Calu3 (cell line): ENCODE measurements around the gene ELL2. TPM values are rescaled to one million over a fixed set of nuclear protein-coding genes. Genes with fewer than 3 reads are reported as not detected.

Experiments used
- BruUV-seq: library from RNA; stranded (reverse); fragments of 400-500 nt; replicated peaks from 2 replicates; lab custom pipeline; 2021; lab: Mats Ljungman, UMichigan
- CTCF ChIA-PET: fragments of 300-600 bp; sonication (Branson Sonifier 250); formaldehyde crosslinking; loops from one replicate; lab custom pipeline; 2022; ENCODE audit warnings: antibody characterized with exemption; lab: Charles Lee
- DNase-seq: peaks from one replicate; pipeline ENCODE4 v3.0.0; 2022
- H3K27ac Mint-ChIP-seq: one replicate; pipeline ENCODE4 v1.8.0; 2022; ENCODE audit warnings: mixed read lengths; ENCODE audit not compliant: unreplicated experiment
- H3K27me3 Mint-ChIP-seq: one replicate; pipeline ENCODE4 v1.8.0; 2022; ENCODE audit warnings: mixed read lengths; ENCODE audit not compliant: unreplicated experiment
- H3K36me3 Mint-ChIP-seq: one replicate; pipeline ENCODE4 v1.8.0; 2022; ENCODE audit warnings: mild to moderate bottlenecking, moderate library complexity, mixed read lengths; ENCODE audit not compliant: insufficient read depth, unreplicated experiment
- H3K4me1 Mint-ChIP-seq: one replicate; pipeline ENCODE4 v1.8.0; 2022; ENCODE audit warnings: mild to moderate bottlenecking, low read depth, mixed read lengths; ENCODE audit not compliant: unreplicated experiment
- H3K4me3 Mint-ChIP-seq: one replicate; pipeline ENCODE4 v1.8.0; 2022; ENCODE audit warnings: mild to moderate bottlenecking, low read depth, moderate library complexity, mixed read lengths; ENCODE audit not compliant: unreplicated experiment
- H3K9me3 Mint-ChIP-seq: one replicate; pipeline ENCODE4 v1.8.0; 2022; ENCODE audit warnings: low read depth, mixed read lengths; ENCODE audit not compliant: unreplicated experiment
- intact Hi-C: fragments of 100-400 bp; cut with micrococcal nuclease; formaldehyde crosslinking; loops from one replicate; pipeline ENCODE4 v1.10.0; 2022; ENCODE audit not compliant: unreplicated experiment
- total RNA-seq: library from RNA; stranded (reverse); gene quantifications from 2 replicates; pipeline ENCODE4 v1.2.3, GENCODE V29; 2022
- TF ChIP-seq, protein P1 (sequence below): fragments of 200-600 bp; IDR thresholded peaks from one replicate; pipeline ENCODE4 v1.8.0; 2022; ENCODE audit warnings: antibody characterized with exemption; ENCODE audit not compliant: unreplicated experiment

Gene ELL2
- total RNA-seq, 1 experiment from 2014 or later = 57.7 TPM

DNA sequence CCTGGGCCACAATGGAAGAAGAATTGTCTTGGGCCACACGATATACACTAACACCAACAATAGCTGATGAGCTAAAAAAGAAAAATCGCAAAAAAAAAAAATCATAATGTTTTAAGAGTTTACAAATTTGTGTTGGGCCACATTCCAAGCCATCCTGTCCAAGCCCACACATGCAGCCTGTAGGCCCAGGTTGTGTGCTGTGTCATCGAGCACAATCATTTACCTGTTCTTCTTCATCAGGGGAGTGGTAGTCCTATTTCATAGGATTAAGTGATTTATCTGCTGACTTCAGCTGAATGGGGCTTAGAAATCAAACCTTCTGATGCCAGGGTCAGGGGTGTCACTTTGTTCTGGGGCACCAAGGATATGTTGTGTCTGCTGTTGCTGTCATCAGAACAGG, 44.6 kb upstream of the ELL2 start:
- no peak overlapping the region for H3K4me3 Mint-ChIP-seq
- BruUV-seq = no TSS peak
- no peaks in the 10 kb centered on the region for H3K4me1 Mint-ChIP-seq
- no peaks in the 10 kb centered on the region for H3K36me3 Mint-ChIP-seq
- TF ChIP-seq, protein P1, sequence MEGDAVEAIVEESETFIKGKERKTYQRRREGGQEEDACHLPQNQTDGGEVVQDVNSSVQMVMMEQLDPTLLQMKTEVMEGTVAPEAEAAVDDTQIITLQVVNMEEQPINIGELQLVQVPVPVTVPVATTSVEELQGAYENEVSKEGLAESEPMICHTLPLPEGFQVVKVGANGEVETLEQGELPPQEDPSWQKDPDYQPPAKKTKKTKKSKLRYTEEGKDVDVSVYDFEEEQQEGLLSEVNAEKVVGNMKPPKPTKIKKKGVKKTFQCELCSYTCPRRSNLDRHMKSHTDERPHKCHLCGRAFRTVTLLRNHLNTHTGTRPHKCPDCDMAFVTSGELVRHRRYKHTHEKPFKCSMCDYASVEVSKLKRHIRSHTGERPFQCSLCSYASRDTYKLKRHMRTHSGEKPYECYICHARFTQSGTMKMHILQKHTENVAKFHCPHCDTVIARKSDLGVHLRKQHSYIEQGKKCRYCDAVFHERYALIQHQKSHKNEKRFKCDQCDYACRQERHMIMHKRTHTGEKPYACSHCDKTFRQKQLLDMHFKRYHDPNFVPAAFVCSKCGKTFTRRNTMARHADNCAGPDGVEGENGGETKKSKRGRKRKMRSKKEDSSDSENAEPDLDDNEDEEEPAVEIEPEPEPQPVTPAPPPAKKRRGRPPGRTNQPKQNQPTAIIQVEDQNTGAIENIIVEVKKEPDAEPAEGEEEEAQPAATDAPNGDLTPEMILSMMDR = no peak
- CTCF ChIA-PET = no interaction called here
- H3K27me3 Mint-ChIP-seq = no peaks in the 10 kb centered on the region
- peaks cover 2% of the 10 kb centered on the region for H3K9me3 Mint-ChIP-seq
- intact Hi-C loops = no loop called here
- H3K27ac Mint-ChIP-seq = no peak overlapping the region
- no peak for DNase-seq

DNA sequence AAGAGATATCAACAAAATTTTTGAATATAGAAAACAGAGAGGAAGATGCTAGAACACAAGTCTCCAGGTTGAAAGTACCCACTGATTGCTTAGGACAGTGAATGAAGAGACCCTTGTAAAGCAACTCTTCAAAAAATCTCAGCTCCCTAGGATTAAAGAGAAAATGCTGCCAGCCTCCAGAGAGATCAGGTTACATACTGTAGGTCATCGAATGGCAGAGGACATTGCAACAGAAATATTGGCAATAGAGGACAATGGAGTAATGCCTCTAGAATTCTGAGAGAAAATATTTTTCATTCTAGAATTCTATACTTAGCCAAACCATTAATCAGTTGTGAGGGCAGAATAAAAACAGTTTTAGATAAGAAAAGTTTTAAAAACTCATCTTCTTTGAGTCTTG, 43.1 kb upstream of the ELL2 start:
- no TSS peak for BruUV-seq
- CTCF ChIA-PET = no interaction called here
- no peaks in the 10 kb centered on the region for H3K4me1 Mint-ChIP-seq
- H3K36me3 Mint-ChIP-seq = no peaks in the 10 kb centered on the region
- H3K9me3 Mint-ChIP-seq = peaks cover 2% of the 10 kb centered on the region
- no peak overlapping the region for H3K4me3 Mint-ChIP-seq
- no peak overlapping the region for H3K27ac Mint-ChIP-seq
- TF ChIP-seq, protein P1 = no peak
- intact Hi-C loops = no loop called here
- DNase-seq = no peak
- H3K27me3 Mint-ChIP-seq = no peaks in the 10 kb centered on the region

DNA sequence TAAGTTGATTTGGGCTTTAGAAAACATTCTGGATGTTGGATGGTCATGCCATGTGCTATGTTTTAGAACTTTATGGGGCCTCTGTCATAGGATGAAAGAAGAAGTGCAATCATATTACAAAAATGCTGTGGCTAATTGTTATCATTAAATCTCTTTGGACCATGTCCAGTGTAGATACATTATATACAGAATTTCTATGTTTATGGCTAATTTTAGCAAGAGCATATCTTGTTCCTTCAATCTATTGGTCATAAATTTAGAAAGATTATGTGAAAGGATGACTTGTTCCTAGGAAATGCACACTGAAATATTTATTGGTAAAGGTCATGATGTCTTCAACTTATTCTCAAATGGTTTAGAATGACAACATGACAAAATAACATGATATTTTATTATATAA, 42.4 kb upstream of the ELL2 start:
- BruUV-seq = no TSS peak
- H3K4me3 Mint-ChIP-seq = no peak overlapping the region
- DNase-seq = no peak
- H3K9me3 Mint-ChIP-seq = peaks cover 2% of the 10 kb centered on the region
- no peaks in the 10 kb centered on the region for H3K4me1 Mint-ChIP-seq
- no peaks in the 10 kb centered on the region for H3K36me3 Mint-ChIP-seq
- CTCF ChIA-PET = no interaction called here
- intact Hi-C loops = no loop called here
- H3K27me3 Mint-ChIP-seq = no peaks in the 10 kb centered on the region
- H3K27ac Mint-ChIP-seq = no peak overlapping the region
- TF ChIP-seq, protein P1 = no peak

DNA sequence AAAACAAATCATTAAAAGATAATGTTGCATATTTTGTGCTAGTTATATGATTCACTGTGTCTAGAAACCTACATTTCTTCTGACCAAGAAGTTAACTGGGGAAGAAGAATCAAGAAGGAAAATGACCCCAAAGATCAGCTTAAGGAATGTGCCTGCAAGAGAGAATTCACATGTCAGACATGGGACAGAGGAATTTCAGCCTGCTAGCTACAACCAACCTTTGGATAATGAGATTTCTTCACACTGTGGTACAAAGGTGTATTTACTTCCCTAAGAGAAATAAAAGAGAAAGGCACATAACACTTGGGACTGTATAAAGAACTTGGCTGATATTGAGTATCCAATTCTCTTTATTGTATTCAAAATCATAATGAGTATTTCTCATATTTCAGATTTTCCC, 39.6 kb upstream of the ELL2 start:
- H3K27me3 Mint-ChIP-seq = no peaks in the 10 kb centered on the region
- intact Hi-C loops = no loop called here
- H3K9me3 Mint-ChIP-seq = peaks cover 2% of the 10 kb centered on the region
- BruUV-seq = no TSS peak
- CTCF ChIA-PET = no interaction called here
- no peaks in the 10 kb centered on the region for H3K36me3 Mint-ChIP-seq
- H3K27ac Mint-ChIP-seq = no peak overlapping the region
- no peak for DNase-seq
- no peak overlapping the region for H3K4me3 Mint-ChIP-seq
- TF ChIP-seq, protein P1 = no peak
- peaks cover 10% of the 10 kb centered on the region for H3K4me1 Mint-ChIP-seq
